H4 (cell line): ENCODE data around the gene RNF214. TPM values are rescaled to one million over a fixed set of nuclear protein-coding genes. Genes with fewer than 3 reads are reported as not detected.
A peak's percentile ranks its signal among the peaks of the same experiment; 100 is the strongest.
"Not testable (repeated sequence)": the region's sequence is repeated elsewhere in the genome, so short reads cannot be mapped to it uniquely, and the experiment has no call there.

Experiments used
- DNase-seq: peaks from one replicate; pipeline ENCODE4 v3.0.0-alpha.2; 2015; ENCODE audit warnings: low spot score
- total RNA-seq: library from RNA; depleted of rRNA; stranded (reverse); fragments of >200 nt; shearing (Covaris generic); gene quantifications from 2 replicates; pipeline ENCODE4 v1.2.3, GENCODE V29; 2014

The RNF214 gene
- total RNA-seq, 1 experiment from 2014 or later: 6.7 TPM

DNA sequence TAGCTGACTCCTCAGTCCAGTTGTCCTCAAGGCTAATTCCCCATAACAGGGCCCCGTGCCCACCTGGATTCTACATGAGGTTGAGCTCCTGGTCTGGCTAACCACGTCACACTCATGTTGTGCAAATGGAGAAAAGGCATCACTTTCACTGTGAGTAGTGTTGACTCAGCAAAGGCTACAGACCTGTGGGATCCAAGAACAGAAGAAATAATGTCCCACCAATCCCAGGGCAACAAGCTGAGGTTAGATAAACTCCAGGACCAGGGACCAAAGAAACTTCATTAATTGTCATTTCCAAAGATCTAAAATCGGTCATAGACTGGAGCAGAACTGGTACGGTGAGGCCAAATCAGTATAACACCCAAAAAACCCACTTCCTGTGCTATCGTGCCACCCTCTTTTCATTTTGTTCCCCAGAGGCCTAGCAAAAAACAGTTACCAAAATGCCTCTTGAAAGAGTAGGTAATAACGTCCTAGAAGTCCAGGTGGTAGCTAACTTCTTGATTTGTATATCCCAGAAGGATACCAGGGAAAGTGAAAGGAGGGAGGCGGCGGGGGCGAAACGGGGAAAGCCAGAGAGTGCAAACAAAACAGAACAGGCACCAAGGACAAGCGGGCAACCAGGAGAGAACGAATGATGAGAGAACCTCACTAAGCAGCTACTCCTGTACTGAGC is 2.0 kb upstream of the RNF214 start:
- no peak for DNase-seq

DNA sequence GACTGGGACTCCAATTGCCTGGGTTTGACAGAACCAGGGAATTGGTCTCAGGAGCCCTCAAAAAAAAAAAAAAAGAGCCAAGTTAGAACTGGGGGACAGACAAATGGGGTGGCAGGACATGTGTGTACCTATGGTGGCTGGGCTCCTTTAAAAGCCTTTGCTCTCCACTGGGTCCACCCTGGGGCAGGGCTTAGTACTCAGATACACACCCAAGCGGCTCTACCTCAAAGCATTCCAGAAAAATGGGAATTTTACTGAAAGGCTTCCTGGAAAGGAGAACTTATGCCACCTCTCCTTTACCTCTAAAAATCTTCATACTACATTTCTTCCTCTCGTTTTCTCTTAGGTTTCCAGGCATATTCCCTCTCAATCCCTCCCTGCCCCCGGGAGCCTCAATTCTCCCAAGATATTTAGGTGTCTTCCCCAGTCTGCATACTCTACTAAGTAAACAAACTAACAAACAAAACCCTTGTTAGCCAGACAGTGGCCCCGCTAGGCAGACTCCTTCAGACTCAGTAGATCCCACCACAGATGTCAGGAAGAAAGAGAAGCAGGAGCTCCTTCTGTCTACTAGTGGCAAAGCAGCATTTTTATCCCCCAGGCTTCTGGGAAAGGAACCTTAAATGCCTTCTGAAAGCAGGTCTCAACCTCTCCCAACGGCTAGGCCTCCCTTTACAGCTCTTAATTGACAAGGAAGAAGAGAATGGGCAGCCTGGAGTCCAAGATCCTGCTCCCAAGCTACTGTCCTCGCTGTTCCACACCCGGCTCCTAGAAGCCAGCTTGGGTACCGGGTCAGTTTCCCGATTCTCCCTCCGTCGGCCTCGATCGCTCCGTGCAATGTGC is 1.3 kb upstream of the RNF214 start:
- no peak for DNase-seq

DNA sequence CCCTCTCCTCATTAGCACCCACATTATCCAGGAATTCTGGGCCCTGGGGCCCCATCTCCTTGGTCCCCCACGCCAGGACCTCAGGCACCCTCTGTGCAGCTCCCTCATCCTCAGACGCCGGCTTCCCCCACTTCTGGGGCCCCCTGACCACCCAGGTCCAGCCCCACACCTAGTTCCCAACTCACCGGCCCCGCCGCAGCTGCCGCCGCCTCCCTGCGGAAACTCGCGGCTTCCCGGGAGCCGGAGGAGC is 704 bp upstream of the RNF214 start, which contains the start of gene PCSK7:
TSS of gene PCSK7 (minus strand) at position 232 of the 250 bp plus-strand sequence. CDS start 2,229 bp downstream, outside the sequence.
- DNase-seq: no peak

DNA sequence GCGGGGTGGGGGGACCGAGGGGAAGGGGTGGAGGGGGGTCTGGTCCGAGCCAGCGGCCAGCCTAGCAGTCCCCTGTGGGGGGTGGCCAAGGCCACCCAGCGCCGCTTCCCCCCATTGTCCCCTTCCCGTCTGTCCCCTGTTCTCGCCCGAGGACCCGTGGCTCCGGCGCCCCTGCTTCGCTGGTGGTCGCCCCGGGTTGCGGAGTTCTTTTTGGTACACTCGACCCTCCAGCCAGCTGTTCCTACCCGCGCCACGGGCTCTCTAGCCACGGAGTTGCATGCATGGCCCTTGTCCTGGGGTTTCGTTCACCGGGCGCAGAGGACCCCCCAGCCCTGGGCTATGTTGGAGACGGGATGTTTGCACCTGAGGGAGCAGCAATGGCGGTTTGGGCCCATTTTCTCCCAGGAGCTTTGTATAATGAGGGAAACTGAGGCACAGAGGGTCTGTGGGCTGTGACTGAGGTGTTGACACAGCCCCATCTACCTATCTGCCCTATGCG is 489 bp downstream of the RNF214 start:
- no peak for DNase-seq

DNA sequence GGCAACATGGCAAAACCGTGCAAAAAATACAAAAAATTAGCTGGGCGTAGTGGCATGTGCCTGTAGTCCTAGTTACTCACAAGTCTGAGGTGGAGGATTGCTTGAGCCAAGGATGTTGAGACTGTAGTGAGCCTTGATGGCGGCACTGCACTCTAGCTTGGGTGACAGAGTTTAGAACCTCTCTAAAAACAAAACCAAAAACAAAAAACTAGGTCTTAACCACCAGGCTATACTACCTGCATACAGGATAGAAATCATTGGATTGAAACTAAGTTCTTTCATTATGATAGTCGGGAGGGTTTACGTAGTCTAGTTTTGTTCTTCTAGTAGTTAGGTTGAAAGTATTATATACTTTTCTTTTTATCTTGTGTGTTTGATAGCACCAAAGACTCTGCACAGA is 5.8 kb downstream of the RNF214 start:
- DNase-seq: no peak

DNA sequence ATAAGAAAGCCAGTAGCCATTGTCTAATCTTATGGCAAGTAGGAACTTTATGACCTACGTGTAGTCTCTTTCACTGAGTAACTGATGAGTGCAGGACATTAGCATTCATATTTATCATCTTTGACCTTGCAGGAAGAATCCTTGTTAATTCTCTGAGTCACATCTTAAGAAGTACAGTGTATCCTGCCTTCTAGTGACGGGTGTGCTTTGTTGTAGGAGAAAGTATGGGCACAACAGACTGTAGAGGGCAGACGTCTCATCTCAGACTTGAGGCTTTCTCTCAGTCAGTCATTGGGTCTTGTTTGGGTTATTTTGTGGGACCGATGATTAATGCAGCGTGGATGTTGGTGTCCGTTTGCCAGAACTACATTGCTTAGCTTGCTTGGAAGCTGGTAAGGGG is 6.8 kb downstream of the RNF214 start:
- DNase-seq: peak; percentile 26

DNA sequence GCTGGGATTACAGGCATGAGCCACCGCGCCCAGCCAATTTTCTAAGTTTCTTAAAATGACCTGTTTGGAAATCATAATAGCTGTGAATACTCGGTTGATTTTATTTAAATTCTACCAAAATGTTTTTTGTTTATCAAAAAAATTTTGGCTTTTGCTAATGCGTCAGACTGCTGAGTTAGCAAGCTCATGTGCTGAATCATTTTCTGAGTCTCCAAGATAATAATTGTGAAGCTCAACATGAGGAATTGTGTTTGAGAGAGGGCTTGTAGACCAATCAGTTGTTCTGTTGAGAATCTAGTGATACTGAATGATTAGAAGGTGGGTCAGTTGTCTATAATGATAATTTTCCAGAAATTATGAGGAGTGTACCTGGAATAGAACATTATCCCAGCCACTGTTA is 15.9 kb downstream of the RNF214 start:
- DNase-seq: no peak

DNA sequence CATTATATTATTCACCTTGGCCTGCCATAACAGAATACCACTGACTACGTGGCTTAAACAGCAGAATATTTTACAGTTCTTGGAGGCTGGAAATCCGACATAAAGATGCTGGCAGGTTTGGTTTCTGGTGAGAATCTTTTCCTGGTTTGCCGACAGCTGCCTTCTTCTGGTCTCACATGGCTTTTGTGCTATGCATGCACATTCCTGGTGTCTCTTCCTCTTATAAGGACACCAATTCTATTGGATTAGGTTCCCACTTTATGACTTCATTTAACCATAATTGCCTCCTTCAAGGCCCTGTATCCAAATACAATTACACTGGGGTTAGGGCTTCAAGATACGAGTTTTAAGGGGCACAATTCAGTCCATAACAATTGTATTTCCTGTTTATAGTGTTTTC is 17.1 kb downstream of the RNF214 start:
- DNase-seq: no peak

DNA sequence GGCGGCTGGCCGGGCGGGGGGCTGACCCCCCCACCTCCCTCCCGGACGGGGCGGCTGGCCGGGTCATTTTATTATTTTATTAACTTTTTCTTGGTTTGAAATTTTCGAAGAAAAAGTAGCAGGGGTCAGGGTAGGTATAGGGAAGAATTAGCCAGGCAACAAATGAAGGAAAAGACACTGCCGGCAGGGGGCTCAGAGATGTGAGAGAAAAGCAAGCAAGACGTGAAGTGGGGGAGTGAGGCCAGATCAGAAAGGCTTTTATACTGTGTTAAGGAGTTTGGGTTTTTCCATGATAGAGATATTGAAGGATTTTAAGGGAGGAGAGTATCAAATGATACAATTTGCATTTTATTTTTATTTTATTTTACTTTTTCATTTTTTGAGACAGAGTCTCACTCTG is 19.0 kb downstream of the RNF214 start:
- DNase-seq: no peak

DNA sequence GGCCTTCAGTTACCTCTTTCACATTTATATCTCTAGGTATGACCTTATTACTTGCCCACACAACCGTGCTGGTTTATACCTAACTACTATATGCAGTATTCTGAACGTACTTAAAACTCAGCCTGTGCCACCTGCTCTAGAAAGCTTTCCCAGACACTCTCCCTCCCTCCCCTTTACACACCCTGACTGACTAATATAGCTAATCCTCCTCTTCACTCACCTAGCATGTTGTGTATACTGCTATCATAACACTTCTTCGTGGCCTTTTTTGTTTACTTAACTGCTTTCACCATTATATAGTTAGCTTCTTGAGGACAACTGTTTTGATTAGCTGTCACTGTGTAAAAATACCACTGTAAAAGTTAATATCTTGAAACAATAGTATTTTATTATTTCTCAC is 23.5 kb downstream of the RNF214 start:
- no peak for DNase-seq

DNA sequence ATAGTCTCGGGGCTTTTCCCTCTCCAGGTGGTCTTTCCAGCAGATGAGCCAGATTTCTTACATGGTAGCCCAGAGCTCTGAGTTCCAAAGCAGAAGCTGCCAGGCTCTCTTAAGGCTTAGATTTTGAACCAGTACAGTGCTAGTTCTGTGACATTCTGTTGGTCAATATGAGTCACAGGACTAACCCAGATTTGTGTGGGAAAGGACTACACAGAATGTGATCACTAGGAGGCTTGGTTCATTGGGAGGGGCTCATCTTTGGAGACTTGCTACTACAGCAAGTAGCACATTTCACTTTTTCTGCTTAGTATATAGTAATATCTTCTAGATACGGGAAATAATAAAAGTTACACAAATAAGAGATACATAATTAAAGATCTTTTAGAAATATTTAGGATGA is 24.1 kb downstream of the RNF214 start:
- DNase-seq: no peak

DNA sequence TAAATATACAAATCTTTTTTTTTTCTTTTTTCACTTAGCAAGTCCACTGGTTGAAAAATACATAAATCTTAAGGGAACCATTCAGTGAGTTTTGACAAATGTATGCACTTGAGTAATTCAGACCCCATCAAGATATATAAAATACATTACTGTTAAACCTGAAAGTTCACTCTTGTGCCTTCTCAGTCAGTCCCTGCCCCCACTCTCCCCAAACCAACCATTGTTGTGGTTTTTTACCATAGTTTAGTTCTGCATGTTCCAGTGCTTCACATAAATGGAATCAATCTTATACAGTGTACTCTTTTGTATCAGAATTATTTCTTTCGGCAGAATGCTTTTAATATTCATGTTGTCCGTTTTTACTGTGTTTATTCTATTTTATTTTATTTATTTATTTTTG is 26.1 kb downstream of the RNF214 start:
- no peak for DNase-seq

DNA sequence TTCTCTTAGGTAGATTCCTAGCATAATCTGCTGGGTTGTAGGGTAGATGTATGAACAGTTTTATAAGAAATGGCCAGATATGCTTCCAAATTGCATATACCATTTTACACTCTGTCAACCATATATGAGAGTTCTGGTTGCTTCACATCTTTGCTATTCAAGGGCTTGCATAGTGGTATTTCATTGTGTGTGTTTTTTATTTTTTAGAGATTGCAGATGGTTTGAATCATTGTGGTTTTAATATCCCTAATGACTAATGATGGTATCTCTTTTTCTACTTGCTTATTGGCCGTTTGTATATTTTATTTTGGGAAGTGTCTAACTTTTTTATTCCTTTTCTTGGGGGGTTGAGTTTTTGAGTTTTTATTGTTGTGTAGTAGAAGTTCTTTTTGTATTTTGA is 26.9 kb downstream of the RNF214 start:
- DNase-seq: no peak

DNA sequence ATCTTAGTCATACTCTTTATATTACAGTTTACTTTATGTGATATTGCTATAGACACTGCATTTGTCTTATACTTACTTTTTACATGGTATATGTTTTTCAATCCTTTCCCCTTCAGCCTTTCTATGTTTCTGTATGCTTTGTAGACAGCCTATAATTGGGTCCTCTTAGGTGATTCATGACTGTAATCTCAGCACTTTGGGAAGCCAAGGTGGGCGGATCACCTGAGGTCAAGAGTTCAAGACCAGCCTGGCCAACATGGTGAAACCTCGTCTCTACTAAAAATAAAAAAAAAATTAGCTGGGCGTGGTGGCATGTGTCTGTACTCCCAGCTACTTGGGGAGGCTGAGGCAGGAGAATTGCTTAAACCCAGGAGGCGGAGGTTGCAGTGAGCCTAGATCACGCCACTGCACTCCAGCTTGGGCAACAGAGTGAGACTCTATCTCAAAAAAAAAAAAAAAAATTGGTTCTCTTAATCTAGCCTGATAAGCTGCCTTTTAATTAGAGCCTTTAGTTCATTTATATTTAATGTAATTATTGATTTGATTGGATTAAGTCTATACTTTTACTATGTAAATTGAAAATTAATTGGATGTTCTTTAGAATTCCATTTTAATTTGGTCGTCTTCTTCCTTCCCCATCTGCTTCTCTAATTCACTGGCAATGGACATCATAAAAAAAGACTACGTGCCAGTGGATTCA is 32.3 kb downstream of the RNF214 start:
- not testable (repeated sequence) for DNase-seq

DNA sequence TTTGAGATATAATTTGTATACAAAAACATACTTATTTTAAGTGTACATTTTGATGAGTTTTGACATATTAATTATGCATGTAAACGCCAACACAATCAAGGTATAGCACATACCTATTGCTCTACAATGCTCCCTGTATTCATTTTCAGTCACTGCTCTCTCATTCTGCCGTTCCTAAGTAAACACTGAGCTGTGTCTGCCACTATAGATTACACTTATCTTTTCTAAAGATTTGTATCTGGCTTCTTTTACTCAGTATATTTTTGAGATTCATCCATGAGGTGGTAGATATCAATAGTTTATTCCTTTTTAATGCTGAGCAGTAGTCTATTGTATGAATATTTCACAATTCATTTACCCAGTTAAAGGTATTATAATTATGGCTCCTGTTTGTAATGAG is 33.3 kb downstream of the RNF214 start:
- no peak for DNase-seq

DNA sequence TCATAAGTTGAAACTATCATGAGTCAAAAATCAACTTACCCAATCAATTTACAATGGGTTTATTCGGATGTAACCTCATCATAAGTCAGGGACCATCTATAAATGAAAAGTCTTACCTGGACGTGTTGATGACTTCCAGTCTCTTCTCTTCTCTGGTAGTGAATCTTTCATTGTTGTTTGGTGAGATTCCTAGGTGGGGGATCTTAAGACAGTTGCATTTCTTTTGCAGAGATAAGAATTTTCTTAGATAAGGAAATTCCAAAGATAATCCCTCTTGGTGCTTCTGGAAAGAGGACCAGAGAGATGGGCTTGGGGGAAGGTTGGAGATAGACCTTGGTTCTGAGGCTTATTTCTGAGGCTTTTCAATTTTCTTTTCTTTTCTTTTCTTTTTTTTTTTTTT is 37.4 kb downstream of the RNF214 start:
- DNase-seq: no peak

DNA sequence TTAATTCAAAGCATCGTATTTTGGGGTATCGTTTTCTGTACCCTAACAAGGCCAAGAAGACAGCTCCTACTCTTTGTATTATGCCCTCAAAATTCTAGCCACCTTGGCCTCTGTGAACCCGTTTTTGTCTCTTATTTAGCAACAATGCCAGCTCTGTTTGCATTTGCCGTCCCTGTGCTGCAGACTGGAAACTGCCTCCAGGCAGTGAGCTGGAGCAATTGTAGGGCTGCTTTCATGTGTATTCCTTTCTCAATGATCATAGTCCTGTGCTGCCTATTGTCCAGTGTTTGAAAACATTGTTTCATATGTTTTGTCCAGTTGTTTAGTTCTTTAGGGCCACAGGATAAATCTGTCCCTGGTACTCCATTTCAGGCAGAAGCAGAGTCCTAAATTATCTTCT is 38.7 kb downstream of the RNF214 start:
- no peak for DNase-seq

DNA sequence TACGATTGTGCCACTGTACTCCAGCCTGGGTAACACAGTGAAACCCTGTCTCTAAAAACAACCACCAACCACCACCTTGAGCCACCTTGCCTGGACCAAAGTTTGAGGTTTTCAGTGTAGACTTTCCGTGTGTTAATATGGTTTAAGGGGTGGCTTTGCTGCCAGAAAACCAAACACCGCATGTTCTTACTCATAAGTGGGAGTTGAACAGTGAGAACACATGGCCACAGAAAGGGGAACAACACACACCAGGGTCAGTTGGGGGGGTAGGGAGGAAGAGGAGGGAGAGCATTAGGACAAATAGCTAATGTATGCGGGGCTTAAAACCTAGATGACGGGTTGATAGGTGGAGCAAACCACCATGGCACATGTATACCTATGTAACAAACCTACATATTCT is 39.7 kb downstream of the RNF214 start:
- not testable (repeated sequence) for DNase-seq

DNA sequence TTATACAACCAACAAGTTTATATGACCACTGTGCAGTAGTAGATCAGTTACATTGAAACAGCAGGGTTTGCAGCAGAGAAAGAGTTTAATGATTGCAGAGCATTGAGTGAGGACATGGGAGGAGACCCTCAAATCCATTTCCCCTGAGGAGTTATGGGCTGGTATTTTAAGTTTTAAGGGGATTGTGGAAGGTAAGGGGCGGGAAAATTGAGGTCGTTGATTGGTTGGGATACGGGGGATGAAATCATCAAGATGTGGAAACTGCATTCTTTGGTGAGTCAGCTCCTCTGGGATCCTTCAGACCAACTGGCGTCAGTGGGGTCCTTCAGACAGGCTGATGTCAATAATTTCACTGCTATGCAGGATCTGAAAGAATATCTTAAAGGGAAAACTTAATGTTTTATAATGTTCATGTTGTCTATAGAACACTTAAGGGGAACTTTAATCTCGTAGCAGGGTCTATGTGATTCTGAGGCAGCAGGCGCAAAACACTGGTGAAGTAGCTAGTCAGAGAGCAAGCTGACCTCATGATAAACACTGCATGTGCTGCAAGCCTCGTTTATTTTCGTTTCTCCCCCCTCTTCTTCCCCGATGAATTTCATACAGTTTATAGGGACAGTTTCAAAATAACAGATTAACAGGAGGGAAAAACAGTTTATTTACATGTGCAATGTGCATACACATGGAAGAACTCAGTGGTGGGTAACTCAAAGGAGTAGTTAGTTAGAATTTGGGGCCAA is 41.2 kb downstream of the RNF214 start:
- peak; percentile 86 for DNase-seq

DNA sequence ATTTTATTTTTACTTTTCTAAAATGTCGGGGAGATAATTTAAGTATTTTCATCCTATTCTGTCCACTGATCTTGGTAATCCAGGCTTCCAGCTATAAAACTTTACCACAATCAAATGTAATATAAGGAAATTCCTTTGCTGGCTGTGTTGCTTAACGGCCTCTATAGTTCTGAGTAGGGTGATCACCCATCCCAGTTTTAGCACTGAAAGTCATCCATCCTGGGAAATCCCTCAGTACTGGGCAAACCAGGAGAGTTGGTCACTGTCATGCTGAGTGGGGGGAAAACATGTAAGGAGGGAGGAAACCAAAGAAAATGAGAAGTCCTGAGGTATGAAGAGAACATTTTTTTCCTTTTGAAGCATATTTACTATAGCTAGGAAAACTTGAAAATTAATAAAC is 45.9 kb downstream of the RNF214 start:
- DNase-seq: no peak

DNA sequence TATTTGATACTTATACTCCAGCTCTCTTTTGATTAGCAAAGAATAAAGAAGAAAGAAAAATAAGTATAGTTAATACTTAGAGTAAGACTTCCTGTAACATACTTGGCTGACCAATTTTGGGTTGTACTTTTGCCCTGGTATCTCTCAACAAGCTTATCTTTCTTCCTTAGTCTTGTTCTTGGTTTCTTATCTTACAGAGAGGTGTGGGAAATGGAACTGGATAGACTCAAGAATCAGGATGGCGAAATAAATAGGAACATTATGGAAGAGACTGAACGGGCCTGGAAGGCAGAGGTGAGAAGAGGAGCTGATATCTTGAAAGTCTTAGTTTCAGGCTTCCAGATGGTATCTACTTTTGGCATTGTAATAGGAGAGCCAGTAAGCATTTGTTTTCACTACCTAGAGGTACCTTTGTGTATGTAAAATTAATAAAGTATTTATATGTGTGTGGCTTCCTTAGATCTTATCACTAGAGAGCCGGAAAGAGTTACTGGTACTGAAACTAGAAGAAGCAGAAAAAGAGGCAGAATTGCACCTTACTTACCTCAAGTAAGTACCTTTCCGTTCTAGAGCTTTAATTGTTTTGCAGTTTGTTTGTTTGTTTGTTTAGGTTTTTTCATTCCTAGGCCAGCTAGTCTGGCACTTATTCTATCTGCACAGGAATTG is 47.4 kb downstream of the RNF214 start:
- DNase-seq: no peak

DNA sequence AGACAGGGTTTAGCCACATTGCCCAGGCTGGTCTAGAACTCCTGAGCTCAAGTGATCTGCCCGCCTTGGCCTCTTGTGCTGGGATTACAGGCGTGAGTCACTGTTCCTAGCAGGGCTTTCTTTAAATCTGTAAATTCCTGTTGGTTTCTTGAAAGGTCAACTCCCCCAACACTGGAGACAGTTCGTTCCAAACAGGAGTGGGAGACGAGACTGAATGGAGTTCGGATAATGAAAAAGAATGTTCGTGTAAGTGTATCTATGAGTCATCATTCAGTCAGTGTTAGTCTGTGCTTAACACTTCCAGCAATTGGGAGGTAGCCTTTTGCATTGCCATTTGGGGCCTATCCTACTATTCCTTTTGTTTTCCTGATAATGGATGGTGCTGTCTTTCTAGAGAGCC is 48.7 kb downstream of the RNF214 start:
- peak; percentile 85 for DNase-seq
